ENCODE results near the gene SLIT3. TPM values are rescaled to one million over a fixed set of nuclear protein-coding genes. Genes with fewer than 3 reads are reported as not detected.

The SLIT3 gene
- total RNA-seq, 1 experiment from 2014 or later = 0.92 TPM

DNA sequence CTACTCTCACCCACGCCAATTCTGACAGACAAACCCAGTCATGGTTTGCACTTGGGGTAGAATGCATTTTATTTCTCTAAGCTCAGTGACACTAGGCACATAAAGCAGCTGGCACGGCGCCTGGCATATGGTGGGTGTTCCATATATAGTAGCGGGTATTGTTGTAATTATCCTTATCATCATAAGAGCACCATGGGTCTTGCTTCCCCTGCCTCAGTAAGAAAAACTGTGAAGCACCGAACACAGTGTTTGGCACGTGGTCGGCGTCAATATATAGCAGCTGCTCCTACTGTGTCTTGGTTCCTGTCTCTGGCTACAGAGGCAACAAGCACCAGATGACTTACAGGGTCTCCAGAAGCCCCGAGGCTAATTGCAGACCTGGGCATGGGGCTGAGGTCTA is 527.7 kb downstream of the SLIT3 start:
- no peak overlapping the region for H3K27ac ChIP-seq (ENCODE audit: insufficient read length, low read depth, low read length)
- no peak overlapping the region for H3K14ac ChIP-seq (ENCODE audit: insufficient read depth, low read length)
- H3K9me3 ChIP-seq (ENCODE audit: control insufficient read depth, low read depth, low read length) = peaks cover 2% of the 10 kb centered on the region
- TF ChIP-seq, protein P1, sequence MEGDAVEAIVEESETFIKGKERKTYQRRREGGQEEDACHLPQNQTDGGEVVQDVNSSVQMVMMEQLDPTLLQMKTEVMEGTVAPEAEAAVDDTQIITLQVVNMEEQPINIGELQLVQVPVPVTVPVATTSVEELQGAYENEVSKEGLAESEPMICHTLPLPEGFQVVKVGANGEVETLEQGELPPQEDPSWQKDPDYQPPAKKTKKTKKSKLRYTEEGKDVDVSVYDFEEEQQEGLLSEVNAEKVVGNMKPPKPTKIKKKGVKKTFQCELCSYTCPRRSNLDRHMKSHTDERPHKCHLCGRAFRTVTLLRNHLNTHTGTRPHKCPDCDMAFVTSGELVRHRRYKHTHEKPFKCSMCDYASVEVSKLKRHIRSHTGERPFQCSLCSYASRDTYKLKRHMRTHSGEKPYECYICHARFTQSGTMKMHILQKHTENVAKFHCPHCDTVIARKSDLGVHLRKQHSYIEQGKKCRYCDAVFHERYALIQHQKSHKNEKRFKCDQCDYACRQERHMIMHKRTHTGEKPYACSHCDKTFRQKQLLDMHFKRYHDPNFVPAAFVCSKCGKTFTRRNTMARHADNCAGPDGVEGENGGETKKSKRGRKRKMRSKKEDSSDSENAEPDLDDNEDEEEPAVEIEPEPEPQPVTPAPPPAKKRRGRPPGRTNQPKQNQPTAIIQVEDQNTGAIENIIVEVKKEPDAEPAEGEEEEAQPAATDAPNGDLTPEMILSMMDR (conservative IDR thresholded peaks at IDR 0.05) = no peak
- no peak for DNase-seq
- WGBS (ENCODE audit: extremely low coverage, insufficient read length, low lambda C conversion rate) = no CpG with 5 or more reads among the region's 9 CpGs
- H4K8ac ChIP-seq (replicated peaks; ENCODE audit: insufficient read length, low read depth, low read length) = no peak overlapping the region
- no peak overlapping the region for H2BK5ac ChIP-seq (ENCODE audit: insufficient read length, low read length)
- no peak overlapping the region for H3K23ac ChIP-seq (ENCODE audit: insufficient read length, low read depth, low read length)
- Mint-ChIP-seq H3K9me3 (peaks cover 1 to 2% of the 10 kb centered on the region in 2 experiments; a peak in 4 of 5 replicates), H3K4me1 (no peaks in the 10 kb centered on the region), H3K27ac (no peak overlapping the region), H3K36me3 (ENCODE audit: insufficient read depth in 1 of 3, low read depth in 3 of 3) (peaks cover 0 to under 1% (median 0%) of the 10 kb centered on the region in 3 experiments; a peak in 1 of 7 replicates), H3K27me3 (ENCODE audit: low read depth) (peaks cover 17% of the 10 kb centered on the region), H3K4me3 (no peak overlapping the region)
- no peaks in the 10 kb centered on the region for H3K23me2 ChIP-seq (ENCODE audit: insufficient read length, low read depth, low read length, poor library complexity, severe bottlenecking)
- H3T11ph ChIP-seq (ENCODE audit: low read length) = no peak overlapping the region
- no peaks in the 10 kb centered on the region for H3K4me1 ChIP-seq (ENCODE audit: insufficient read depth, low read length)
- no peaks in the 10 kb centered on the region for H3K79me1 ChIP-seq (ENCODE audit: insufficient read depth, low read depth, low read length, poor library complexity, severe bottlenecking)
- H3K4ac ChIP-seq (ENCODE audit: low read depth, low read length) = no peak overlapping the region
- H2BK12ac ChIP-seq (ENCODE audit: insufficient read length, low read depth, low read length) = no peak overlapping the region
- H2BK20ac ChIP-seq (ENCODE audit: low read depth, low read length, poor library complexity, severe bottlenecking) = no peak overlapping the region
- no peak overlapping the region for H4K5ac ChIP-seq (ENCODE audit: insufficient read length, low read depth, low read length)
- no peak overlapping the region for H2BK15ac ChIP-seq (ENCODE audit: low read depth, low read length)
- H3K9ac ChIP-seq (ENCODE audit: extremely low read depth, insufficient read length, low read length) = no peak overlapping the region
- no peaks in the 10 kb centered on the region for H3K79me2 ChIP-seq (ENCODE audit: insufficient read depth, low read length)
- H3K4me2 ChIP-seq (ENCODE audit: insufficient read depth, insufficient read length, low read length) = no peak overlapping the region
- no peaks in the 10 kb centered on the region for H4K20me1 ChIP-seq (ENCODE audit: control insufficient read depth, insufficient read depth, insufficient read length)
- H3K56ac ChIP-seq (ENCODE audit: insufficient read length, low read depth, low read length) = no peak overlapping the region
- H2BK120ac ChIP-seq (ENCODE audit: low read depth, low read length, poor library complexity, severe bottlenecking) = no peak overlapping the region
- H2AFZ ChIP-seq (ENCODE audit: low read length) = no peak overlapping the region
- no peaks in the 10 kb centered on the region for H3K27me3 ChIP-seq (ENCODE audit: insufficient read depth, low read length)
- no peak overlapping the region for H3K18ac ChIP-seq (ENCODE audit: insufficient read length, low read depth, low read length)
- H2AK5ac ChIP-seq (ENCODE audit: insufficient read length, low read length) = no peak overlapping the region
- no peak overlapping the region for H4K91ac ChIP-seq (ENCODE audit: insufficient read length, low read depth, low read length)
